ENCODE data around the gene SPATA6L.

- TF ChIP-seq HMGXB3 (CRISPR knock-in tag; IDR thresholded peaks at IDR 0.05; ENCODE audit: borderline replicate concordance): no peak
- no peak for TF ChIP-seq ZNF496 (CRISPR knock-in tag; IDR thresholded peaks at IDR 0.05; ENCODE audit: insufficient replicate concordance)
- TF ChIP-seq CTCF (CRISPR knock-in tag; IDR thresholded peaks at IDR 0.05): no peak
These were observed 12.2 kb downstream of the SPATA6L start for GRCh38 chr9:4654084-4654483.

All from HepG2 (cell line).